NCI-H446 (cell line): Measurements from ENCODE around the gene ZBTB26.

Experiments used
- DNase-seq, 2 experiments: peaks; one replicate each; lab custom pipeline; 2025; lab: John Stamatoyannopoulos, UW

ZBTB26 gene

DNA sequence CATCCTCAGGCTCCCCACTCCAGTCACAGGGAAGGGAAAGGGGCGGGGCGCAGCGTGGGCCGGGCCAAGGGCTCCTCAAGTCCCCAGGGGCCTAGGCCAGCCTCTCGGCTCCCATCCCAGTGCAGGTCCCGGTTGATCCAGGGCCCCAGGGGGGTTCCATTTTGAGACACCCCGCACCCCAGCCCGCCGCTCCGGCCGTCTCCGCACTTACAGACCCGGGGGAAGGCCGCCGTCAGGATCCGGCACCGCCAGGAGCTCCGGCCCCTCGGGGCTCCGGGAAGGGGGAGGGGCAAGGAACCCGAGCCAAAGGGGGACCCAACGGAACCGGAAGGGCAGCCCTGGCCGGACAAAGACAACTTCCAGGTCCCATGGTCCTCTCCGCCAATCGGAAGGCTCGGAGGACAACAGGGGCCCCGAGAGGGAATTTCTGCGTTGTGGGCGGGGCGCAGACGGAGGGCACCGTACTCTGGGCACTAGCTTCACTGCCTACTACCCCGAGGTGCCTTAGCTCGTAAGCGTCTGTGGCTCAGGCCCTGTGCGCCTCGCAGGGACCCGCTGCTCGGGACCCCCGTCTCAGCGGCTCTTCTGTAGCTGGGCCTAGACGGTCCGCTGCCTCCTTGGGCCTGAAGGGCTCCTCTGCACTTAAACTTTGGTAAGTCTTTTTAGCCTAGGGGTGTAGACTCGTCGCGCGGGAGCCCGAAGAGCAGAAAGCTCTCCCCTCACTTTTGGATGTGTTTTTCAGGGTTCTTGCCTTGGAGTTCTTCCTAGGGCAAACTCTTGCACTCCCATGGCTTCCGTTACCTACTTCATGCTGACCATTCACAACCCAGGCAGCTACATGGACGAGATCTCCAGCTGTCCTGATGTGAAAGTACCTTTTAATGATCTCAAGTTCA is at the start of gene ZBTB26:
TSS of gene ZBTB26 (minus strand) at position 287 of the 896 bp plus-strand sequence. CDS start 11,578 bp downstream, outside the sequence.
- peak; percentile 51 to 81 for DNase-seq

DNA sequence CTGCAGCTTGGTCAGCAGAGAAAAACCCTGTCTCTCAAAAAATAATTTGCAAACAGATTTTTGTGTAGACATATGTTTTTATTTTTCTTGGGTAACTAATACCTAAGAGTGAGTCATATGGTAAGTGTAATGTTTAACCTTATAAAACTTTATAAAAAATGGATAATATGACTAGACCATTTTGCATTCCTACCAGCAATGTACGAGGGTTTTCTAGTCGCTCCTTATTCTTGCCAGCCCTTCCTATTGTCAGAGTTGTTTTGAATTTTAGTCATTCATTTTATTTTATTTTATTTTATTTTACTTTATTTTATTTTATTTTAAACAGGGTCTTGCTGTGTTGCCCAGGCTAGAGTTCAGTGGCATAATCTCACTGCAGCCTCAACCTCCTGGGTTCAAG is 47.3 kb upstream of the ZBTB26 start:
- DNase-seq: no peak

DNA sequence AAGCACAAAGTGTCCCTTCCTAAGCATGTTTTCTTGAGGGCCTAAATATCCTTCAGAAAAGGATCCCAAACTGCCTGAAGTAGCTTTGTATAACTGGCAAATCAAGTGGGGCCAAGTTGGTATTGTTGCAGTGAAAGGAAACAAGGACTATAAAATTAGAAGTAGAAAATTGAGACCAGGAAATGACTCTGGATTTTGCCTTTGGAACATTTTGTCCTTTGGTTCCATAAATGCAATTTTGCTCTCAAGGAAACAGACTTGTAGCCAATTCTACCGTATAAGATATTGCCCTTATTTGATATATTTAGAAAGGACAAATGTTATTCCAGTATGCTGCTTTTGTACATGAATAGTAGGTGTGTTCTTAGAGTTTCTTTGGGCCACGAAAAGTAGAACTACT is 43.9 kb upstream of the ZBTB26 start:
- DNase-seq: no peak

DNA sequence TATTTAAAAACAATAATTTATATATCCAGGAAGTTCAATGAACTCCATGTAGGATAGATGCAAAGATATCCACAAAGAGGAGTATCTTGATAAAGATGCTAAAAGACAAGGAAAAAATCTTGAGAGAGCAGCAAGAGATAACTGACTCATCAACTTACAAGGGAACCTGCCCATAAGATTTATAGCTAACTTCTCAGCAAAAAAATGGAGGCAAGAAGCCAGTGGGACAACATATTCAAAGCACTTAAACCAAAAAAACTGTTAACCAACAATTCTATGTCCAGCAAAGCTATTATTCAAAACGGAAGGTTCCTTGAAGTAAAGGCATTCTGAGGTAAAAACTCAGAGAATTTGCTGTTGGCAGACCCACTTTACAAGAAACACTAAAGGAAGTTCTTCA is 29.8 kb upstream of the ZBTB26 start:
- no peak for DNase-seq

DNA sequence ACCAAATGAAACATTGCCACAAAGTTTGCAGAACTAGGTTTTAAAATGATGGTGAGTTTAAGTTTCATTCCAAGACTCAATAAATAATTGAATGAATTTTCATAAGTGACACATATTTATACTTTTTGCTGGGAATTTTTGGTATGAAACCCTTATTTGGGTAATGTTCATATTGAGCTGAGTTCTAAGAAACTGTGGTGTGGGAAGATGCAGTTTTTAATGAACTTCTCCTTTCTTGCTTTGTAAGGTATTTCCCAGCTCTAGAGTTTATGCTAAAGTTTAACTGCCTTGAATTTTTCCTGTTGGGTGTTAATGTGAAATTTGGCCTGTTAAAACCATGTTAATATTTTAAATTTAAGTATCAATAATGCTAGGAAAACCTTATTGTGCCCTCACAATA is 24.6 kb upstream of the ZBTB26 start:
- no peak for DNase-seq

DNA sequence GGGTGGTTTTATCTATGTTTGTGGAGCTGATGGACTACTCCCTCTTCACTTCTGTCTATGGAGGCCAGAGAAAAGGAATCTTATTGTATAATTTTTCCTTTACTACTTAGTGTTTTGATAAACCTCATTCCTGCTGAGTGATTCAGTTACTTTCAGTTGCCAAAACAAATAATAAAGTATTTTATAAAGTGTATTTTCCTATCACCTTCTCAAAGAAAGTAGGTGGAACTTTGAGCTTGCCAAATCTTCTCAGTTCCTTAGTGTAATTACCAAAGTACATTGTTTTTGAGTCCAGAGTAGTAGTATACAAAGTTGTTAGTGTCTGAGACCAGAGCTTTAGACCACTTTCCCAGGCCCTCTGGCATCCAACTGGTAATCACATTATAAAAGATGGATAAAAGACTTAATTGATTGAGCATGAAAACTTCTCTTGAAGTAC is 23.0 kb upstream of the ZBTB26 start:
- DNase-seq: no peak

DNA sequence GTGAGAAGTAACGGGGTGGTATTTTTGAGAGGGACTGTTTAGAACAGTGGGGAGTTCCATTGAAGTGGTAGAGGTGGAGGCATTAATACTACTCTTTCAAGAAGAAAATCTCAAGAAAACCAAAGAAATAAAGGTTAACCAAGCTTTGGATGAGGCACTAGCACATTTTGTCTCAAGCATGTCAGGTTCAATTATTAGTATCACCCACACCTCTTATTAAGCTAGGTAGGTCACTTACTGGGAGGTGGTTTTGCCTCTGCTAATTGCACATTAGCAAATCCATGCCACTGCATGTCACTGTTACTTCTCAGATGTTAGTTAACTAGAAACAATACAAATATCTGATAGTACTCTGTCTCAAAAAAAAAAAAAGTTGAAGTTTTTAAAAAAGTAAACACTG is 19.7 kb upstream of the ZBTB26 start:
- DNase-seq: no peak

DNA sequence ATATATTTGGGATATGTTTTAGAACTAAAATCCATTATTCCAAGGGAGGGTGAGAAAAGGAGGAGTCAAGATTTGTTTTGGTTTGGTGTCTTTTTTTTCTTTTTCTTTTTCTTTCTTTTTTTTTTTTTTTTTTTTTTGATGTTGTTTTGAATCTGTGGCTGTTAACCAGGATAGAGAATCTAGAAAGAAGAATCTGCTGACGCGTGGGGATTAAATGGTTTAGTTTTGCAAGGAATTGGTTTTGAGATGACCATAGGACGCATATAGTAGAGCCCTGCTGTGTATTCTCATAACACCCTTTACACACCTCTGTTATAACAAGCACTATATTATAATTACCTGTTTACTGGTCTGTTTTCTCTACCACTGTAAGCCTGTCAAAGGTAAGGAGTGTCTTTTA is 19.0 kb upstream of the ZBTB26 start:
- DNase-seq: no peak

DNA sequence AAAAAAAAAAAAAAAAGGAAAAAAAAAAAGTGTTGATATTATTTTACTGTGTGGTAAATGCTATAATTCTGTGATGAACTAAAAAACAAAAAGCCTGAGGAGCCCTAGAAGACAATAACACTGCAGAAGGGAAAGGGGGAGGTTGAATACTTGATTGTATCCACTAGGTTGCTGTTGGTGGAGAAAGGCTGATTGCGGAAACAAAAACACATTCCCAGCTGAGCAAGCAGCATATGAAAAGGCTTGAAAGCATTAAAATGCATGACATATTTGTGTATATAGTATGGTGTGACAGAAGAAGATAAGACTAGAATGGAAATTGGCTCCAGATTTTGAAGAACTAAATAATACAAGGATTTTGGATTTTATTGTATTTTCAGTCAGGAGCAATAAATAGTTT is 18.4 kb upstream of the ZBTB26 start:
- DNase-seq: no peak

- DNase-seq: no peak
Measured at GRCh38 chr9:122948313-122948712, 17.0 kb upstream of the ZBTB26 start.

DNA sequence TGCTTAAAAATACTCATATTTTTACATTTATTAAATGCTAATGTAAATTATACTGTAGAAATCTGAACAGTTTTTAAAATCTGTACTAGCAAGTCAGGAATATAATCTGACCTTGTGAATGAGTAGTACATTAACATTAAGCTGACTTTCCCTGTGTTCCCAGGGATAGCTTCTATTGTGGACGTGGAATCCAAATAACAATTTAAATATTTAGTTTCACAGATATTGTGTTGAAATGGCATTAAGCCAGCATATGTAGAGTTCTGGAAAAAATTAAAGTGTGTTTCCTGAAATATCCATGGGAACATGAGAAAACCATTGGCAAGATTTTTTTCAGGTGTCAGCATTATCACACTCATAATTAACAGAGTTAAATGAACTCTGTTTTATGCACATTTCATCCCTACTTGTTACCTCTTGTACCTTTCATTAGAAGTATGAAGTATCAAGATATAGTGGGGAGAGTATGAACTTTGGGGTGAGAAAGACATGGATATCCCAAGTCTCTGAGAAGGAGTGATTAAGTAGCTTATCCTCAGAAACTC is 15.2 kb upstream of the ZBTB26 start:
- no peak for DNase-seq

- no peak for DNase-seq
Measured at GRCh38 chr9:122944960-122945888, 13.9 kb upstream of the ZBTB26 start.

DNA sequence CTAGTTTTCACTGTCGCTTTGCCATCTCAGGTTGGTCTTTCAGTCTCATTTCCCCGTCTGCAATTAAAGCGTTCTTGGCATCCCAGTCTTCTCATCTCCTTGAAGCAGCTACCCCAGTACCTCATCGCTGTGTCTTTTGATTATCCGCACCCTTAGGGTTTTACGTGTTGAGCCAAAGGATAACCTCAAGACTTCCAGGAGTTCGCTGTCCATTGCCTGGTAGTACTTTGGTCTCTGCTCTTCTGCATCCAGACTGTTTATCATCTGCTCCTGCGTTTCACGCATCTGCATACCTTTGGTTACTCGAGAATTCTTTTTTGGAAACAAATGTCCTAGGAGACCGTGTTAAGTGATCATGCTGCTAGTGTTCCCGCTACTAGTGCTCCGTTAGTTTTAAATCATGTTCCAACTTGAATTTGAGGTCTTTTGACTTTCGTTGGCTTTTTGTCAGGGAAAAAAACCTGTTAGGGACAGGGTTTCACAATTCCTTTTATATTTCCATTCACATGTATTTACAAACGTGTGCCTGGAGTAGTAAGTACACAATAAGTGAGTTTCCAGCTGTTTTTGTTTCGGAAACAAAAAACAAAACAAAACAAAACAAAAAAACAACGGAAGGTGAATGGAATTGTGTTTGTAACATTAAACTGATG is 10.4 kb upstream of the ZBTB26 start:
- DNase-seq: no peak

- peak; percentile 80 to 94 for DNase-seq
Measured at GRCh38 chr9:122940749-122941581, 9.7 kb upstream of the ZBTB26 start, which contains the start of gene RABGAP1. TSS of gene RABGAP1 (plus strand) at chr9:122941020. CDS start at chr9:122957060, 16,040 bp downstream.

GRCh38 chr9:122940454-122940748 is 9.1 kb upstream of the ZBTB26 start:
- no peak for DNase-seq

DNA sequence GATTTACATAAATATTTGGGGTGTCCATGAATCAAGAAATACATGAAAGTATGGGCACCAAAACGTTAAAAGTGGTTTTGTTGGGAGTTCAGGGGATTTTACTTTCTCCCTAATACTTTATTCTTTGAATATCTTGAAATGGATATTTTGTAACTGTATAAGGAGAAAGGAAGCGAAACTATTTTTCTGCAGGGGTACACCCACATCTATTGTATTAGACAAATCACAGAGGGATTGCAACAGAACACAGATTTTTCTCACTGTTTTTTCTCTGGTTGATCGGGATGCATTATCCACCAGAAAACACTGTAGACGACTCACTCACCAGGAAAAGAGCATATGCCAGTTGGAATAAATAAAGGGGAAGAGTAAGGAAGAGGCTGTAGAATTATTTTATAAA is 8.3 kb upstream of the ZBTB26 start:
- no peak for DNase-seq

- no peak for DNase-seq
Measured at GRCh38 chr9:122936883-122937282, 5.6 kb upstream of the ZBTB26 start.

DNA sequence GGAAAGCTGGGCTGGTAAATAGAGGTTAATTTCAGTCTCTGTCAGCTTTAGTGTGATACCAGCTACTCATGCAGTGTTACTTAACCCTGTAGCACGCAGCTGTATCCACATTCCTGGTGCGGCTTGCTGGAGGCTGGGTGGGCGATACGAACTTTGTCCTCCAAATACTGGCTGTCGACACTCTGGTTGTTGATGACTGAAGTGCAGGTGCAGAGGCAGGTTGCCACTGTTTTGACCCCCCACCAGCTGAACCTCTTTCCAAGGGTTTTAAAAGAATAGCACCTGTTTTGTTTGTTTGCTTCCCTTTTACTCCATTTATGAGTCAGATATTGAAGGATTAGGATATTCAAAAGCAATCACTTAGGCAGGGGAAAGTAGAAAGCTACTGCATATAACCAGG is 5.2 kb upstream of the ZBTB26 start:
- no peak for DNase-seq

DNA sequence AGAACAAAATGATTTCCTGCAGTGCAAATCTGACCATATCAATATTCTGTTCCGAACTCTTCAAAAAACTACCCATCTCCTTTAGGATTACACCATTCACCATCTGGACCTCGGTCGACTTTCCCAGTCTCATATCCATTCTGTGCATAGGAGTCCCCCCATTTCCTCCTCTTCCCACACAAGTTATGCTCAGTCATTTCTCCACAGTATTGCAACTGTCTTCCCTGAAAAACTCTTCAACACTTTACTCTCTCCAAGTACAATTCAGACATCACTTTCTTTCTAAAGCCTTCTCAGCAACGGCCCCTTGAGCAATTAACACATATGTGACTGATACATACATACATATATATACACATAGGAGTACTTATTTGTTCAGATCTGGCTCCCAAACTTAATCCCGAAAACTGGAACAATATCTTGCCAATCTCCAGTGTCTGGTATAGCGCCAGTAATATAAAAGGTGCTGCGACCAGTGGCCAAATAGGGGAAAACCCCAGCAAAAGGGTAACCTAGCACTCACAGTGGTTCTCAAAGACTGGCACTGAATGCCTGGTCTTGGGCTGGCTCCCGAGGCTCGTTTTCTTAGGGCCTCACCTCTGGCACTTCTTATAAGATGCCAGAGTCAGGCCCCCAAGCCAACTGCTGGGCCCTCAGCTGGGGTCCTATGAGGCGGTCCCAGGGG is 629 bp downstream of the ZBTB26 start:
- DNase-seq: no peak

DNA sequence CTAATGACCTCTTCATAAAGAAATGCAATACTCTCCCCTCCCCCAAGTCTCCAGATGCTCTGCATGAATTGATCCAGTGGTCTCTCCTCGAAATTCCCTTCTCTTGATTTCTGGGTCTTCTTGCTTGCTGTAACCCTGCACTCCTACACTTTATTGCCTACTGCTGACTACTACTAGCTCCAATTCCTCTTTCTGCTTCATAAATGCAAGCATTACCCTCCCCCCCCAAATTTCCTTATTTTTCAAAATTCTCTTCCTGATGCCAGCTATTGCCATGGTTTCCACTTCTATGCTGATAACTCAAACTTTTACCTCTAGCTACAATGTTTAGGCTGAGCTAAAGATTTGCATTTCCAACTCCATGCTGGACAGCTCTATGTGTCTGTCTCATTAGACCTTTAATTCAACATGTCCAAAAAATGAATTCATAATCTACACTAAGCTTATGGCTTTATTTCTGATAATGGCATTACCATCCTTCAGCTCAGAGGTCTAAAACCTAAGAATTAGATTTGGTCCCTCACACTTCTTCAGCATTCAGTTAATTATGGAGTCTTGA is 1.4 kb downstream of the ZBTB26 start:
- DNase-seq: no peak
